HG02884 (cell line): ENCODE measurements around the gene HEATR1.
"Not testable (repeated sequence)": the region's sequence is repeated elsewhere in the genome, so short reads cannot be mapped to it uniquely, and the experiment has no call there.

Experiments used
- ATAC-seq: cut with Tn5 transposase; IDR thresholded peaks from one replicate; pipeline ENCODE4 v1.9.1; 2021; ENCODE audit warnings: mild to moderate bottlenecking, moderate library complexity; ENCODE audit not compliant: unreplicated experiment

The HEATR1 gene

GRCh38 chr1:236514703-236515442 is 89.4 kb downstream of the HEATR1 start:
- no peak for ATAC-seq

DNA sequence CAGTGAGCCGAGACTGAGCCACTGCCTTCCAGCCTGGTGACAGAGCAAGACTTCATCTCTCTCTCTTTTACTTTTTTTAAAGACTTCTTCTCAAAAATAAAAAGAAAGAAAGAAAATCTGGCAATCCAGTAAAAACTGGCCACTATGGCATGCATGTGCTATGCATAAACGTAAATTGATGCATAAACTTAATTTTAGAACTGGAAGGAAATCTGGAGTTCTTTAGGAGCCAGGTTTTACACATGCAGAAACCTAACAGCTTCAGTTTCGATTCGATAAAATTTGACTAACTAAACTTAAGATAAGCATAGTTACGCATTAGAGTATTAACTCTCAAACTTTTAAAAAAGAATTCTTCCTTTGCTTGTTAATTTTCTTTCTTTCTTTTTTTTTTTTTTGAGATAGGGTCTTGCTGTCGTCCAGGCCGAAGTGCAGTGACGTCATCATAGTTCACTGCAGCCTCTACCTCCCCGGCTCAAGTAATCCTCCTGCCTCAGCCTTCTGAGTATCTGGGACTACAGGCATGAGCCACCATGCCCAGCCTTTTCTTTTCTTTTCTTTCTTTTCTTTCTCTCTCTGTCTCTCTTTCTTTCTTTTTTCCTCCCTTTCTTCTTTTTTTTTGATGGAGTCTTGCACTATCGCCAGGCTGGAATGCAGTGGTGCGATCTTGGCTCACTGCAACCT is 92.4 kb downstream of the HEATR1 start:
- ATAC-seq, result no peak

DNA sequence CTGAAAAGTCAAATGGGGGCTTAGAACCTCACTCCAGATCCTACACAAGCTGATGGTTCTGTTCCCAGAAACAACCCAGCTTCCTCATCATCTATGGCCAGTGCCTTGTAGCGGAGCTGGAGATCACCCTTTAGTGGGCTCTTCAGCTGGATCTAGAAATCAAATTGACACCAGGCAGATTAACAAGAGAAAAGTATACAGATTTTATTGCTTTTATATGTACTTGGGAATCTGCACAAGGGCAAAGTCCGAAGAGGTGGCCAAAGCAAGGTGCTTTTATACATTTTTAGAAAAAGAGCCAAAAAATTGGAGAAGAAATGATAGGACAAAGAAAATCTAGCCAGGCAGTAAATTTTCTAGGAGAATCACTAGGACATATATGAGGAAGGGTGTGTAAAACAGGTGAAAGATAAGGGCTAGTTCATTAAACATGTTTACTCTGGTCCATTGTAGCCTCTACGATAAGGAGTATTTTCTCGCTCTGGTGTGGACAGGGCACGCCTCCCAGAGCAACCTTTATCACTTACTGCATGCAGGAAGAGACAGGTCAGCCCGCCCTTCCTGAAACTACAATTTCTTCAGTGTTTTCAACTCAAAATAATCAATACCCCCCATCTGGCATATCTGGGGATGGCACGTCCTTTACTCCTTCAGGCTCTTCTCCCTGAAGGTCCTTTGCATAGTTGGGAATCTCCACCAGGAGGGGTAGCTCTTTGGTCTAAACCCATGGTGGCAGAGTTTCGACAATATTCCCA is 94.5 kb downstream of the HEATR1 start:
- no peak for ATAC-seq

GRCh38 chr1:236509203-236509602 is 95.1 kb downstream of the HEATR1 start:
- ATAC-seq, result no peak

DNA sequence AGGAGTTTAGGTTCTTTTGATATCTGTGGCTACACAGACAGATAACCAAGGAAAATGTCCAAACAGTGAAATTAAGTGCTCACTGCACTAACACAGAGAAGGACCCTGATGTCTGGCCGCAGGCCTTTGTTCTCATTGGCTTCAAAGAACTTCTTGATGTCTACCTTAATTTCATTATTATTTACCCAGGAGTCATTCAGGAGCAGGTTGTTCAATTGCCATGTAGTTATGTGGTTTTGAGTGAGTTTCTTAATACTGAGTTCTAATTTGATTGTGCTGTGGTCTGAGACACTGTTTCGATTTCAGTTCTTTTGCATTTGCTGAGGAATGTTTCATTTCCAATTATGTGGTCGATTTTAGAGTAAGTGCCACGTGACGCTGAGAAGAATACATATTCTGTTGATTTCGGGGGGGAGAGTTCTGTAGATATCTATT is 95.7 kb downstream of the HEATR1 start:
- ATAC-seq, result no peak

DNA sequence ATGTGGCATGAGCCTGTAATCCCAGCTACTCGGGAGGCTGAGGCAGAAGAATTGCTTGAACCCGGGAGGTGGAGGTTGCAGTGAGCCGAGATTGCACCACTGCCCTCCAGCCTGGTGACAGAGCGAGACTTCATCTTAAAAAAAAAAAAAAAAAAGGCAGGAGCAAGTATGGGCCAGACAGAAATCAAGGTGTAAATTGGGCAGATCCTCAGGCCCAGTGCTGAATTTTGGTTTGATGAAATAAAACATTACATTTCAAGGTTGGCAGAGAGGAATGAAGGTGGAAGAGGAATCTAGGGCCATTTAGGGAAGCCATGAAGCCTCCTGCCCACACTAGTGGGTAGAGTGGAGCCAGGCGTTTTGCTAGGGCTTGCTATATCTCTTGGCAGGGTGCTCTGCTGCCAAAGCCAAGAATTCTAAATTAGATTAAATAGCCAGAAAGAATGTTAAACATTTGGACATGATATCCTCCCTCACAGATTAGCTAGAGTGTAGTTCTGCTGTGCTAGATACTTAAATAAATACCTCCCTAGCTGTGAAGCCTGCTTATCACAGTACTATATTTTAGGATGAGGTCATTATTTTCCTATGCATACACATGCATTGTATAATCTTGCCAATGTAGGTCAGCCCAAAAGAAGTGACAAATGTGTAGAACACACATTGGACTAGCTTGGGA is 97.2 kb downstream of the HEATR1 start:
- ATAC-seq, result no peak

DNA sequence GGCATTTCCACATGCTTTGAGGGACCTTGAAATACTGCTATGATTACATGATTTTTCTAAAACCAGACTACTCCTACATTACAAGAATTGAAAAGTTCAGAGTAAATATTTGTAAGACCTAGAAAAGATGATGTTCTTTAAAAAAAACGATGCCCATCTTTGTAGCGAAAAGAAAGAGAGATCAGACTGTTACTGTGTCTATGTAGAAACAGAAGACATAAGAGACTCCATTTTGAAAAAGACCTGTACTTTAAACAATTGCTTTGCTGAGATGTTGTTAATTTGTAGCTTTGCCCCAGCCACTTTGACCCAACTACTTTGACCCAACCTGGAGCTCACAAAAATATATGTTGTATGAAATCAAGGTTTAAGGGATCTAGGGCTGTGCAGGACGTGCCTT is 100.0 kb downstream of the HEATR1 start:
- not testable (repeated sequence) for ATAC-seq

DNA sequence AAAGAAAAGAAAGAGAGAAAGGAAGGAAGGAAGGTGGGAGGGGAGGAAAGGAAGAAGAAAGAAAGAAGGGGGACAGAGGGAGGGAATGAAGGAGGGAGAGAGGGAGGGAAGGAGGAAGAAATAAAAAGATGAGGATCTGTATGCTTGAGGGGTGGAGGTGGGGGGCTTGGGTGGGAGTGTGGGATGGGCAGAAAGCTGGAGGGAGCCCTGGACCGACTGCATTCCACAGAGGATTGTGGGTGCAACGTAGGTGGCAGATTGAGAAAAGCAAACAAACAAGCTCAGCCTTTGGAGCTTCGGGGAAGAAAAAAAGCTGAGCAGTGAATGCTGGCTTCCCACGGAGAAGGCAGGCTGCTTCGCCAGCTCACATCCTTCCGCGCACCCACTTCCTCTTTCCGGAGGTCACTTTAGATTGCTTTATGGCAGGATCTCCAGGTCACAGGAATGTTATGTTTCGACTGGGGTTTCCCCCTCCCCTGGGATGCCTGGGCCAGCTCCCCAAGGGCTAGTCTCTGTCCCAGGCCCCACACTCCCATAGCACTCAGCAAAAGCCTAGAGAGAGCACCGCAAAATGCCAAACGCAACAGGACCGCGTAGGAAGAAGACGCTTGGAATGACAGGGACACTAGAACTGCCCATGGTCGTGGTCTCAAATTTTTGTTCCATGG is 101.2 kb downstream of the HEATR1 start:
- no peak for ATAC-seq

DNA sequence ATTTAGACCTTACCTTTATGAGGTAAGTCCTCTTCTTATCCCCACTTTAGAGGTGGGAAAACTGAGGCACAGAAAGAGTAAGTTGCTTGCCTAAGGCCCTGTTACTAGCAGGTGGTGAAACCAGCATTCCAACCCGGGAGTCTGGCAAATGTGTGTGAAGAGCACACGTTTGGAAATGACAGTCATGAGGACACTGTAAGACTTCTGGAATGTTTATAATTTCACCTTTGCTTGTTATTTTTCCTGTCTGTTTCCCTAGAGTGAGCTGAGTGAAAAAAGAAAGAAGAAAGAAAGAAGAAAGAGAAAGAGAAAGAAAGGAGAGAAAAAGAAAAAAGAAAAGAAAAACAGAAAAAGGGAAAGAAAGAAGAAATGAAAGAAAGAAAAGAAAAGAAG is 101.7 kb downstream of the HEATR1 start:
- ATAC-seq, result no peak

GRCh38 chr1:236501093-236501492 is 103.2 kb downstream of the HEATR1 start:
- no peak for ATAC-seq
